Endothelial cell of umbilical vein (primary cell): ENCODE results near the gene RBMS1.

Source experiments
- EZH2 ChIP-seq: IDR thresholded peaks from 2 replicates; pipeline ENCODE4 v1.6.1; 2012; ENCODE audit warnings: borderline replicate concordance, low read depth, mild to moderate bottlenecking, moderate library complexity, low read length, inconsistent platforms; ENCODE audit not compliant: severe bottlenecking
- FOS ChIP-seq: IDR thresholded peaks from 2 replicates; pipeline ENCODE4 v1.6.1; 2011; ENCODE audit warnings: mild to moderate bottlenecking, low read length, moderate library complexity, borderline replicate concordance; ENCODE audit not compliant: insufficient read depth
- POLR2AphosphoS5 ChIP-seq: IDR thresholded peaks from 2 replicates; pipeline ENCODE4 v1.6.1; 2012; ENCODE audit warnings: low read depth, mild to moderate bottlenecking, control low read depth, low read length, moderate library complexity; ENCODE audit not compliant: insufficient read depth
- TF ChIP-seq, protein P1 (sequence below), 2 donors: IDR thresholded peaks; 1 replicate in 1 of 2; 2 replicates in 1 of 2; pipeline ENCODE4 v1.5.1; 2011; ENCODE audit warnings: low read length in 2 of 2, mild to moderate bottlenecking in 2 of 2, moderate library complexity in 2 of 2, control low read depth in 1 of 2, inconsistent platforms in 1 of 2, low read depth in 1 of 2; ENCODE audit not compliant: insufficient read depth in 1 of 2; ENCODE audit errors: extremely low read depth in 1 of 2

- TF ChIP-seq EZH2 (no peak), POLR2AphosphoS5 (no peak), FOS (no peak)
- TF ChIP-seq, protein P1, sequence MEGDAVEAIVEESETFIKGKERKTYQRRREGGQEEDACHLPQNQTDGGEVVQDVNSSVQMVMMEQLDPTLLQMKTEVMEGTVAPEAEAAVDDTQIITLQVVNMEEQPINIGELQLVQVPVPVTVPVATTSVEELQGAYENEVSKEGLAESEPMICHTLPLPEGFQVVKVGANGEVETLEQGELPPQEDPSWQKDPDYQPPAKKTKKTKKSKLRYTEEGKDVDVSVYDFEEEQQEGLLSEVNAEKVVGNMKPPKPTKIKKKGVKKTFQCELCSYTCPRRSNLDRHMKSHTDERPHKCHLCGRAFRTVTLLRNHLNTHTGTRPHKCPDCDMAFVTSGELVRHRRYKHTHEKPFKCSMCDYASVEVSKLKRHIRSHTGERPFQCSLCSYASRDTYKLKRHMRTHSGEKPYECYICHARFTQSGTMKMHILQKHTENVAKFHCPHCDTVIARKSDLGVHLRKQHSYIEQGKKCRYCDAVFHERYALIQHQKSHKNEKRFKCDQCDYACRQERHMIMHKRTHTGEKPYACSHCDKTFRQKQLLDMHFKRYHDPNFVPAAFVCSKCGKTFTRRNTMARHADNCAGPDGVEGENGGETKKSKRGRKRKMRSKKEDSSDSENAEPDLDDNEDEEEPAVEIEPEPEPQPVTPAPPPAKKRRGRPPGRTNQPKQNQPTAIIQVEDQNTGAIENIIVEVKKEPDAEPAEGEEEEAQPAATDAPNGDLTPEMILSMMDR (IDR thresholded peaks at IDR 0.05; ENCODE audit: extremely low read depth in 1 of 2, insufficient read depth in 1 of 2, low read depth in 1 of 2, low read length in 2 of 2) = no peak
Observed at GRCh38 chr2:160373666-160374065, 119.9 kb downstream of the RBMS1 start.
